LHCN-M2 (cell line): ENCODE results near the gene ADD1. TPM values are rescaled to one million over a fixed set of nuclear protein-coding genes. Genes with fewer than 3 reads are reported as not detected.
"Not testable (repeated sequence)": the region's sequence is repeated elsewhere in the genome, so short reads cannot be mapped to it uniquely, and the experiment has no call there.

Source experiments
- DNase-seq: peaks from one replicate; pipeline ENCODE4 v3.0.0-alpha.2; 2012; ENCODE audit warnings: low read depth
- total RNA-seq: library from RNA; depleted of rRNA; stranded (reverse); fragments of >200 nt; gene quantifications from 2 replicates; pipeline ENCODE4 v1.2.3, GENCODE V29; 2014

ADD1 gene
- total RNA-seq, 1 experiment from 2014 or later, result 142 TPM

DNA sequence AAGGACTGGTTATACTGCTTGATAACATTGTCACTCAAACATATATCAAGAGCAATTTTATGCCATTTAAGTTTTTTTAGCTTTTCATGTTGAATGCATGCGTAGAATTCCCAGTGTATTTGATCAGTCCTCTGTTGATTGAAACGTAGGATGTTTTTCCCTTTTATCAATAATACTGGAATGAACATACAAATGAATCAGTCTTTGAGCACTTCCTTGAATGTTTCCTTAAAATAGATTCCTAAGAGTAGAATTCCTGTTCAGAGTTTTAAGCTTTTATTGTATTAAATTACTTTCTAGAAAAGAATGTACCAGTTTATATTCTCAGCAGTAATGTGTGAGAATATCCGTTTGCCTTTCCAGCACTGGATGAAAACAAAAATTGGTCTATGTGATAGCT, 37.8 kb downstream of the ADD1 start:
- DNase-seq, result no peak

DNA sequence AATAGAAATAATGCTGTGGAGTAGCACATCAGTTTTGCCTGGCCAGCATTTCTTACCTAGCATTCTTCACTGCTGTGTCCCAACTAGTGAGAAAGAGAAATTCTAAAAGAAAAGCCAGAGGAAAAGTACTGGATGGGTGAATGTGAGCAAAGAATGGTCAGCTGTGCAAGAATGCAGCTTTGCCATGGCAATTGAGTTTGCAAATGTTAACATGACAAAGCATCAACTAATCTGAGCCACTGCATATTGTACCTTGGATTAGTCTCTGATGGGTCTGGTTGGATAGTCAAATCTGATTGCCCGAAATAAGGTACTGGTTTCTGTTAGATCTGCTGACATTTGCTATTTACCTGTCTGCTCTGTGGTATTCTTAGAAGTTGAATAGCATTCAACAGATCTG, 38.7 kb downstream of the ADD1 start:
- no peak for DNase-seq

DNA sequence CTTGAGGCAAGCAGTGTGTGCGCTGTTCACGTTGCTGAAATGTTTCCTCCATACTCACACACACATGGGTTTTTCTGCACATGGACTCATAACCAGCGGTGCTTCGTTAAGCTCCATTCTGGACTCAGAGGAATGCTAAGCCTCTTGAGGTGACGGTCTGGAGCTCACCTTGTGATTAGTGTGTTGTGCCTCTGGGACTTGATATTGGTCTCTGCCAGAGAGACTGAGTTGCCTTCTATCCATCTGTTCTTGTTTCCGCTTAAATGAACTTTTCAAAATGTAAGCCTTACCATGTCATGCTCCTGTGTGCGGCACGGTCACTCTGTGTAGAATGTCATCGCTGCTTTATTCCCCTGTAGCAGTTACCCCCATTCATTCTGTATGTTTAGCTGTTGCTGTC, 42.5 kb downstream of the ADD1 start:
- no peak for DNase-seq

DNA sequence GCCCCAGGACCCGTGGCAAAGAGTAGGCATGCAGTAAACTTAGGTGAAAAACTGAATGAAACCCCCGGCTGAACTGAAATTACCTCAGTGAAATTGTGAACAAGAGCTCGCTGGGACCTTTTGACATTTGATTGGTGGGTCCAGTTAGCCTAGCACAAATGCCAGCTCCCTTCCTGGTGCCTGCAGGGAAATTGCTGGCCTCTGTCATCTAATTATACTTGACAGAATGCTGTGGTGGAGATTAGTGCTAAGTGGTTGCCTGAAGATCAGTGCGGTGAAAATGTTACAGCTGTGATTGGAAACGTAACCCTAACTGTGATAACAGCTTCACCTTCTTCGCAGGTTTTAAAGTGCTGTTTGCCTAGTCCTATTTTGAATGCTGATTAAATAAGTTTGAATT, 43.0 kb downstream of the ADD1 start:
- no peak for DNase-seq

DNA sequence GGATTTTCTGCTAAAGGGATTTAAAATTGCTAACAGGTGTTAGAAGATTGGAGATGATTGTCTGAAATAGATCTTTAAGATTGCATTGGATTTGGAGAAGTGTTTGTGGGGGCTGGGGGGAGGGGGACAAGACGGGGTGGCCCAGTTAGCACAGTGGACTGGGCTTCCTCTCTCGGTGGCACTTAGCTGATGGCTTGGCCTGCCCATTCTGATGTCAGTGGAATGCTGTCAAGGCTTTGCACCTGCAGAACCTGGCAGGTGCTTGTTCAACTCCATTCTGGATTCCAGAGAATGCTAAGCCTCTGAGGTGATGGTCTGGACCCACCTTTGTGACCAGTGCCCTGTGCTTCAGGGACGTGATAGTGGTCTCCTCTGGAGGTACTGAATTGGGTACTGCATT, 43.7 kb downstream of the ADD1 start:
- DNase-seq, result no peak

DNA sequence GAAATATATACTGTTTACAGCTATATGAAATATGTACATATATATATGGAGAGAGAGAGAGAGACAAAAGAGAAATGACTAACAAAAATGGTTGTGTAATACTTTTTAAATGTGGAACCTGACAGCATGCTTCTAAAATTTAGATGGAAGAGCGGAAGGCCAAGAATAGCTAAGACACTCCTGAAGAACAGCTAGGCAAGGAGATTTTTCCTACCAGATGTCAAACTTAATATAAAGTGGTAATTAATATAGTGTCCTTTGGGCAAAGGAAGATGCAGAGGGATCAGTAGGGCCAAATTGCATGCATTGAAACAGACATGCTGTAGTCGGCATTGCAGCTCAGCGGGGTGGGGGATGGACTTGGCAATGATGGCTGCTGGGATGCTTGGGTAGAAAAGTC, 45.2 kb downstream of the ADD1 start:
- no peak for DNase-seq

DNA sequence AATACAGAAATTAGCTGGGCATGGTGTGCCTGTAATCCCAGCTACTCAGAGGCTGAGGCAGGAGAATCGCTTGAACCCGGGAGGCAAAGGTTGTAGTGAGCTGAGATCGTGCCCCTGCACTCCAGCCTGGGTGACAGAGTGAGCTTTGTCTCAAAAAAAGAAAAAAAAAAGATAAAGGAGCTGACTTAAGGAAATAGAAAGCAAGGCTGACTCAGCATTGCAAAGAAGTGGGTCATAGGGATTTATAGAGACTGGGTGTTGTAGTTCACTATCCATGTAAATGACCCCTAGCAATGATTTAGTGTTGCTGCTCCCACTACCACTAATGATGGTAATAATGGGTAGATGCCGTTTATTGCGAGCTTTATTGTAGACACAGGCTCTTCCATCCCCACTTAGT, 47.6 kb downstream of the ADD1 start:
- DNase-seq, result peak; percentile 31

DNA sequence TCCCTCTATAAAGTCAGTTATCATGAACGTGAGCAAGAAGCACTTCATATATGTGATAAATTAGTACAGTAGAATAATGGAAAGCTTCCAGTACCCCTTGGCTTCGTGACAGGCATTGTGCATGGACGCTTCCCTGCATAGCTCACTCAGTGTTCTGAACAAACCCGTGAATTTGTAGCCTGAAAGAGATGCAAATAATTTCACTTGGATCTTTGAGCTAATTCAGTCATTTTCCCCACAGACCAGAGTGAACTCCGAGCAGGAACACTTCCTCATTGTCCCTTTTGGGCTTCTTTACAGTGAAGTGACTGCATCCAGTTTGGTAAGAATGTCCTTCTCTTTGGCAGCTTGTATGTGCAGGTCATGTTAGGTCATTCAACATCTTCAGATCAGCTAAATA, 50.1 kb downstream of the ADD1 start:
- no peak for DNase-seq

DNA sequence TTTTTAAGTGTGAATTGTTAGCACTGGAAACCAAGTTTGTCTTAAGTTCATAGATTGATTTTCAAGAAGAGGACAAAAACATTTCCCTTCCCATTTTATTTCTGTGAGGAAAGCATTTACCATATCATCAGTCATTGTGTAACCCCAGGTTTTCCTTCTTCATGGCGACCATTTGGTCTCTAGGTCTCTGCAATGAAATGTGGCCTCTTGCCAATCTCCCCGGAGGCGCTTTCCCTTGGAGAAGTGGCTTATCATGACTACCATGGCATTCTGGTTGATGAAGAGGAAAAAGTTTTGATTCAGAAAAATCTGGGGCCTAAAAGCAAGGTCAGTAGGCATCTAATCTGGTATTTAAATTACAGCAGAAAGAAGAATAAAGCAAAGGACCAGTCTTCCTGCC, 54.4 kb downstream of the ADD1 start:
- no peak for DNase-seq

DNA sequence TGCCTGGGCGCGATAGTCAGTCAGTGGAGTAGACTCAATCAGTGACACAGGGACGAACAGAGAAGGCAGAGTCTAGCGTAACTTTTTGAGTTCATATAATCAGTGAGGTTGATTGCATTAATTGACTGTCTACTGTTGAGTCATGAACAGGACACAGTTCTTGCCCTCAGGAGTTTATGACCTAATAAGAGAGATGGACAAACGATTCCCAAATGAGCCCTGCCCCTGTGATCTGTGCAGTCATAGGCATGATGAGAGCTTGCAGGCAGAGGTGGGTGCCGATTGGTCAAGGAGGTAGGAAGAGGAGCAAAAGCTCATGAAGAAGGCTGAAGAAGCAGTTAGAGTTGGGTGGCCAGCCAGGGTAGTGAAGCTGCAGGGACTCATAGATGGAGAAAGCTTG, 57.1 kb downstream of the ADD1 start:
- DNase-seq, result no peak

DNA sequence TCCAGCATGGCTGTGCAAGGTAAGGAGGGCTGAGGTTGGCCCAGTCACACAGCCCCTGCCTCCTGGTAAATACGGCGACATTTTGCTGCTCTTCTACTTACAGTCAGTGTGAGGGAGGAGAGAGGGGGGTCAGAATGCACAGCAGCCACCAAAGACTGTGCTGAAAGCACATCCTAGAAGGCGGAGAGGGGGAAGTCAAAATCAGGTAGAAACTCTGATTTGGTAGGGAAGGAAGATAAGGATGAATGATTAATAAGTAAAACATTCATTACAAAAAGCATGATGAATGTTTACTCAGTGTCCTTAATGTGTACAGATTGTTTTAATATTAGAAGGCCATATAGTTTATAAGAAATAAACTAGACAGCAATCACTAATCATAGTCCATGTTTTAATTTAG, 57.5 kb downstream of the ADD1 start:
- DNase-seq, result no peak

DNA sequence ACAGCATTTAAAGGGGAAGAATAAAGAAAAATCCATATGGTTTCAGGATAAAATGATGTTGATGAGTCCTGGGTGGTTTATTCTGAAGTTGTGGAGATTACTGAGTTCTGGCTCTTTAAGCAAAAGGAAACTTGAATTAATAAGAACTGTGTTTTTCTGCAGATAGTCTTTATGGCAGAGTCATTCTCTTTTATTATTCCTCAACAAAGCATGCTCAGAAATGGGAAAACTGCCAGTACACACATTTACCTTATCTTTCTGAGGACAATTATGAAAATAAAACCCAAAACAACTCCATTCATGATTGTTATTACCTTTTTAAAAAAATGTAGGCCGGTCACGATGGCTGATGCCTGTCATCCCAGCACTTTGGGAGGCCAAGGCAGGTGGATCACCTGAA, 58.5 kb downstream of the ADD1 start:
- no peak for DNase-seq

DNA sequence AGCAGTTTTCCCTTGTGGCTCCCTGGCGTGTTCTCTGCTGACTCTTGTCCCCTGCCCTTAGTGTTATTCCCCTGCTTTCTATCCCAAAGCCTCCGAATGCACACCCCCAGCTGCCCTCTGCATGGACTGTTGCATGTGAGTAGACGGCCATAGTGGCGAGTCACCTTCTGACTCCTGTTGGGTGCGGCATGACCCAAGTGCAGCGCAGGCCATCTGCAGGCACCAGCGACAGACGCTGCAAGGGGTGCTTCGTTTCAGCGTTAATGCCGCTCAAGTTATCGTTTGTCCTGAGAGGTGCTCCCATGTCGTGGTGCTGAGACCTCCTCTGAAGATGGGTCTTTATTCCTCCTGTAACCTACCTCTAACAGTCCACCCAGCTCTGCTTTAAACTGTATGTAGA, 61.9 kb downstream of the ADD1 start:
- DNase-seq, result no peak

DNA sequence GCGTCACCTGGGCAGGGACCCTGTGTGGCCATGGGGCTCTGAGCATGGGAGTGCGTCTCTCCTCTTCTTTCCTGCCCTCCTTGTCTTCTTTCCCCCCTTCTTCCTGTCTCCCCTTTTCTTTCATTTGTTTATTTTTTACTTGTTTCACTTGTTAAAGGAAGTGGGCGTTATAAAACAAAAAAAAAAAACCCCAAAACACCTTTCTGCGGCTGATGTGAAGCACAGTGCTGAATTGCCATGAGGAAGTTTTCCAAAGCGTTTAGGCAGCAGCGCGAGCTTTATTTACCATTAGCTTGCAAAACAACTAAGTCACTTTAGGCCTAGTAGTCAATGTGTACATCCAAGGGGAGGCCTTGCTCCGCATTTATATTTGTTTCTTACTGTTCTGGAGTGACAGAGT, 62.6 kb downstream of the ADD1 start:
- no peak for DNase-seq

DNA sequence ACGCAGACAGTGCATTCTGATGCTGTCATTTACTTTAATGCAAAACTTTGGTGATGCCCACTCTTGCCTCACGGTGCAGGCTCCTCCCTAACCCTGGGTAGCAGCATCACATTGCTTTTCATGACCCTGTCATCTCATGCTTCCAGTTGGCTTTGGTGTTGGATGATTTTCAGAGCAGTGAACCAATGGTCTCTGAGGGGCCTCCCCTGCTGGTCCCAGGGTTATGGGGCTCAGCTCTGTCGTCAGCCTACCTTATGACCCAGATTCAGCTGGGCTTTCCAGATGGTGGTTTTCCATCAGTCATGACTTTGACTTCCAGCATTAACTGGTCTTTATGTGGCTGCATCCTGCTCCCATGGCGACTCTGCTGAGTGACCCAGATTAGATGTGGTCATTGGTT, 63.6 kb downstream of the ADD1 start:
- no peak for DNase-seq

DNA sequence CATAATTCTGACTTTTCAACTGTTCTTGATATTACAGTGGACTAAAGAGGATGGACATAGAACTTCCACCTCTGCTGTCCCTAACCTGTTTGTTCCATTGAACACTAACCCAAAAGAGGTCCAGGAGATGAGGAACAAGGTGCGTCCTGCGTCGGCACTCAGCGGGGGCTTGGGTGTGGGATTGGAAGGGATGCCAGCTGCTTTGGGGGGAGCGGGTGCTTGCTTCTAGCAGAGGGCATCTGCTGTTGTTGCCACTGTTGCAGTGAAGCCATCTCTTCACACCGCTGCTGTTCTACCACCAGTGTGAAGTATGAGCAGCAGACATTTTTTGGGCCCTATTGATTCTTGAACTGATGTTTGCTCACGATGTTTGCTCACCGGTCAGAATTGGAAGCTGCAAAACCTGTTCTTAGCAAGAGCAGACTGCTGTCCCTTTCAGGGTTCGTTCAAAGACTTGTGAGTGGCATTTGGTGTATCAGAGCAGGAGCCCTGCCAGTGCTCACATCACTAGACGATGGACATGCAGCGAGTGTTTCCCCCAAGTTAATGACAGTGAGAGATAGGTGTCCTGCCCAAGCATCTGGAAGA, 64.2 kb downstream of the ADD1 start:
- DNase-seq, result no peak

DNA sequence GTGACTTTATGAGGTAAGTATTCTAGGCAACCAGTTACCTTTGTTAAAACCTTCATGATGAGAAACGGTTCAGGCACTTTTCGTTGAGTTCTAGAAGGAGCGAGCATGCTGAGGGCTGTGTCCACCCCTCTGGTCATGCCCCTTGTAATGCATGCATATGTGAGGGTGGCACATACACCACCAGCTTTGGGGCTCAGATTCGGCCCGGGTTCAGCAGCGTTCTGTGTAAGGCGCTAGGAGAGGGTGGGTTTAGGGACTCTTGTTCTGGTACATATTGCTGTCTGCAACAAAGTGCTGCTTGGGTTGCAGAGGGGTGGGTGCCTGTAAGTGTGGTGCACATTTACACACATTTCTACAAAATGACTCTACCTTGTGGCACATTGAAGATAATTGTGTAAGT, 65.0 kb downstream of the ADD1 start:
- no peak for DNase-seq

DNA sequence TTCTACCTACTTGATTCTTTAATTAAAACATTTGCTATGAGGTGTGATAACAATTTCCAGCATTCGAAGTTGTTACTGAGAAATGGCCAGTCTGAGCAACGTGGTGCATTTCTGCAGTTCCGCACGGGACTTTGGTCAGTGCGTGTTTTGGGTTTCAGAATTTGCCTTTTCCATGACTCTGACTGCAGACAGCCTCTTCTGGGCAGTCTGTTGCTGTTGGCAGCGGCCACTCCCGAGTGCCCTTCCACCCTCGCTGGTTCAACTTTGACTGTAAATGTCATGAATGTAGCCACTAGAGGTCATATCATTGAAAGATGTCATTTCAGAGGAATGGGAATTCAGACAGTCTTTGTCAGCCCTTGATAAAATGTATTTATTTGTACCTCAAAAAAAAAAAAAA, 65.9 kb downstream of the ADD1 start:
- DNase-seq, result no peak

DNA sequence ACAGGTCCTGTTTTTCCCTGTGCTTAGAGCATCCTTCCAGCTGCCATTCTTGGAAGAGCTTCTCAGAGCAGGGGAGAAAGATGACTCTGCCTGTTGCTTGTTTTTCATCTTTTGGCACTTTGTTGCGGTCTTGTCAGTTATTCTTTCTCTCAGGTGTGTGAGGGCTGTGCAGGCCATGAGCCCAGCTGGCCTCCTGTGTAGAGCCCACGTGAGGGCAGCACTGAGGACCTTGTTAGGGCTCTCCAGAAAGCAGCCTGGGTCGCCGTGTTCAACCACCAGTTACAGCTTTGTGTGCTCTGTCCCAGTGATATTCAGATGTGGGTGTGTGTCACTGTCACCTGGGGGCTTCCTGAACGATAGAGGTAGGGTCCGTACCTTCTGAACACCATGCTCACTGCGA, 66.8 kb downstream of the ADD1 start:
- no peak for DNase-seq

DNA sequence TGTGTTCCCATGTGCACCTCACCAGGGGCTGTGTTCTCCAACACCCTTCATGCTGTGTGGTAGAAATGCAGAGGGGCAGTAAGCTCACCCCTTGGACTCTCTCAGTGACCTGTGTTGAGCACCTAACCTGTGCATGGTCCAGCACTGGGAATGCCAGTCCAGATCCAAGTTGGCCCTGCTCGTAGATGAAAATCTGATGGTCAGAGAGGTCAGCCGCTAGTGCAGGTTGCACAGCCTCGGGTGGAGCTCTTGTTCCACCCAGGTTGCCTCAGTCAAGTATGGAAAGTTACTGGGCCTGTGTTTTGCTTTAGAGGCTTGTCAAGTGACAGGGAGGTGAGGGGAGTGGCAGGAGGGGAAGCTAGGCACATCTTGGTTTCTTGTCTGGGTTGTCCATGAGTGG, 68.2 kb downstream of the ADD1 start:
- DNase-seq, result no peak

DNA sequence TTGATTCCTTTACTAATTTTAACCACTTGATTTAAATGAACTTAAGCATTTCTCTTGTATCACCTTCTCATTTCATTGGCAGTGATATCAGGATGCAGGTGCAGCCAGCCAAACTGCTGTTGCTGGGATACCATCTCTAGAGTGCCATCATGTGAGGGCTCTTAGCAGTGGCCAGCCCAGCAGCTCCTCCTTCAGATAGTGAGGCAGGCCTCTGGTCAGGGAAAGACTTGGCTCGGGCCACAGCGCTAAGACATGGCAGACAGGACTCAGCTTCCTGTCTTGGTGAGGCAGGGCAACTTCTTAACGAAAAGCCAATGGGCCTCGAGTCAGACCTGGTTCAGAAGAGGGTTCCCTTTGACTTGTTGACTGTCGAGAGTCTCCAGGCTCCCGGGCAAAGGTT, 69.5 kb downstream of the ADD1 start:
- no peak for DNase-seq

DNA sequence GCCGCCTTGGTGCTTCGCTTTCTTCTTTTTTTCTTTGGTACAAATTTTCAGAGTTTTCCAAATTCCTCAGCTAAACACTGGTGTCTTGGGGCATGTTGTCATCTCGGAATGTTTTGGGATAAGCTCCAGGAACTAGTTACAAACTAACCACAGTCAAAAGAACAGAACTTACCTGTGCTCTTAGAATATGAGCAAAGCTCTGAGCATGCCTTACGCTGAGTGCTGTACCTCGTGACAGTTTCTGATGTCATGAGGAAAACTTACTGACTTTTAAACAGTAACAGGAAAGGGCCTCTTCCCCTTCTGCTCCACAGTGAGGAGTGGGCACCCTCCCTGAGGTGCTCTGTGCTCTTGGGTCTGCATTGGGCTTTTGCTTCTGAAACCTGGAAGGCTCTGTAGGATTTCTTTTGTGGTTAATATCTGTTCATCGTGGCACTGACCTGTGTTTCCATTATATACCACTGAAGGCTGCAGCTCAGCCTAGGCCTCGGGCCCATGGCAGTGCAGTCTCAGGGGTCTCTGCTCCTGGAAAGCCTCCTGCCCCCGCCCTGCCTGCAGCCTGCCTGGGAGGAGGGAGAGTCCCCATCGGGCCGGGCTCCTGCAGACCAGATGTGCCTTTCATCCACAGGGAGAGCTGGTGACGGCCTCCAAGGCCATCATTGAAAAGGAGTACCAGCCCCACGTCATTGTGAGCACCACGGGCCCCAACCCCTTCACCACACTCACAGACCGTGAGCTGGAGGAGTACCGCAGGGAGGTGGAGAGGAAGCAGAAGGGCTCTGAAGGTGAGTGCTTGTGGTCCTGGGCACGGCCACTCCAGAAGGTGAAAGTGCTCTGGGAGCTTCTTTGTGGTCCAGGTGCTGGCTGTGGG, 70.8 kb downstream of the ADD1 start:
- no peak for DNase-seq

DNA sequence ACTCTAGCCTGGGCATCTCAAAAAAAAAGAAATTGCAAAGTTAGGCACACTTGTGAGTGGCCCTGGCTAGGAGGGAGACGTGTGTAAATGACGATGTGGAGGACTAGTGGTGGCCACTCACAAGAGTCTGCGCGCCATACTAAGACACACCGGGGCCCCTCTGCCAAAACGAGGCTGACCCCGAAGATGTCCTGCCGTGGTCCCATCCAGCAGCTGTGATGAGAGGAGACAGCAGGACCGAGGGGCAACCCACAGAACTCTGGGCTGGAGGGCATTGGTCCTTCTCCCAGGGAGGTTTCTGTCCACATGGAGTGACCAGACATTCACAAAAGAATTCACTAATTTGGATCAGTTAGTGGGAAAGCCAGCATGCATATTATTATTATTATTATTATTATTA, 72.1 kb downstream of the ADD1 start:
- no peak for DNase-seq

DNA sequence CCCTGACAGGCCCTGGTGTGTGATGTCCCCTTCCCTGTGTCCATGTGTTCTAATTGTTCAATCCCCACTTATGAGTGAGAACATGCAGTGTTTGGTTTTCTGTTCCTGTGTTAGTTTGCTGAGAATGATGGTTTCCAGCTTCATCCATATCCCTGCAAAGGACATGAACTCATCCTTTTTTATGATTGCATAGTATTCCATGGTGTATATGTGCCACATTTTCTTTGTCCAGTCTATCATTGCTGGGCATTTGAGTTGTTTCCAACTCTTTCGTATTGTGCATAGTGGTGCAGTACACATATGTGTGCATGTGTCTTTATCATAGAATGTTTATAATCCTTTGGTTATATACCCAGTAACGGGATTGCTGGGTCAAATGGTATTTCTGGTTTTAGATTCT, 73.1 kb downstream of the ADD1 start:
- not testable (repeated sequence) for DNase-seq
